Non-pigmented ciliary epithelial cell (primary cell): ENCODE data around the gene HKDC1.
A peak's percentile ranks its signal among the peaks of the same experiment; 100 is the strongest.

Experiments
- DNase-seq: peaks from one replicate; pipeline ENCODE4 v3.0.0-alpha.2; 2010; ENCODE audit warnings: low read depth

HKDC1 gene

DNA sequence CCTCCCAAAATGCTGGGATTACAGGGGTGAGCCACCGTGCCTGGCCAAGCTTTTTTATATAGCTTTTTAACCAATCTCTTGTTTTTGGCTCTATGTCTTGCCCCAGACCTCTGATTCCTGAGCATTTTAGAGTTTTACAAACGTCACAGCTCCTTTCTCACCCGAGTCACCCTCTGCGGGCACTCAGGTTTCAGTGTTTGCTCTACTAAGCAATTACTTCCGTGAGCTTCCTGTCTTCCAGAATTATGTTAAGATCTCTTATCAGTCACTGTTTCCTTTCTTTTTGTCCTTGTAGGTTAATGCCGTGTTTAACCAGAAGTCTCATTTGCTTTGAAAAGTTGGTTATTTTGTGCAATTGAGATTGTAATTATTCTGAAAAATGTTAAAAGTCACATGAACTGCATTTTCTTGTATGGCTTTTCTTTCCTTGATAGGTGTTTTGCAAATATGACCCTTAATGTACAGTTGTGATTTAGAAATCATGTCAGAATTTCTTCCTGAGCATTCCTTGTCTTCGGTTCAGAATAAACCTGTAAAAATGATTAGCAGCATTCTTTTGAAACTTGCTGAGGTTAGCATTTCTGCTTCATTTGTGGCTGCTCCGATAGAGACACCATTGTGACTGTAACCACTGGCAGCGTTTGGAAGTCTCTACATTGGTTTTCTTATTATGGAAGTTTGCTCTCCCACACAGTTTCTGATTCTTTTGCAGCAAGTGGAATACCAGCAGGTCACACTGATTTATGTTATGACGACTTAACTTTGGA is 4.5 kb upstream of the HKDC1 start:
- no peak for DNase-seq

DNA sequence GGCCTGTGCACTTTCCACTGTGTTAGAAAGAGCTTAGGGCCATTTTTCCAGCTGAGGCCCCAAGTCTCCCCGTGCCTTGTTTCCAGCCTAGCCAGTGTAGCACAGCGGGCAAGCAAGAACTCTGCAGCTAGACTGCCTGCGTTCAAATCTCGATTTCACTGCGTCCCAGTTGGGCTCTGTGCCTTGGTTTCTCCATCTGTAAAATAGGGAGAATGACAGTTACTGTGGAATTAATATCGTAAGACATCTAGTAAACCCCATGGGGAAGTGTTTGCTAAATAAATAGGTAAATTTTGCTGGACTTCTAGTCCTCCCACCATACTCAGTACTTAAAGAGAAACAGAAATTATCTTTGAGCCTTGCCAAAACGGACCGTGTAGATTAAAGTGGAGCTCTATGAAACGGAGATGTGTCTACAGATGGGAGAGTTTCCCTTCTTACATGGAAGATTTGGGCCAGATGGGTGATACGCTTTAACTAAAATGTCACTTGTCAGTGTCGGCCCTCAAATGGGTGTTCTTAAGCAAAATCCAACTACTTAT is 3.5 kb upstream of the HKDC1 start:
- DNase-seq = no peak

DNA sequence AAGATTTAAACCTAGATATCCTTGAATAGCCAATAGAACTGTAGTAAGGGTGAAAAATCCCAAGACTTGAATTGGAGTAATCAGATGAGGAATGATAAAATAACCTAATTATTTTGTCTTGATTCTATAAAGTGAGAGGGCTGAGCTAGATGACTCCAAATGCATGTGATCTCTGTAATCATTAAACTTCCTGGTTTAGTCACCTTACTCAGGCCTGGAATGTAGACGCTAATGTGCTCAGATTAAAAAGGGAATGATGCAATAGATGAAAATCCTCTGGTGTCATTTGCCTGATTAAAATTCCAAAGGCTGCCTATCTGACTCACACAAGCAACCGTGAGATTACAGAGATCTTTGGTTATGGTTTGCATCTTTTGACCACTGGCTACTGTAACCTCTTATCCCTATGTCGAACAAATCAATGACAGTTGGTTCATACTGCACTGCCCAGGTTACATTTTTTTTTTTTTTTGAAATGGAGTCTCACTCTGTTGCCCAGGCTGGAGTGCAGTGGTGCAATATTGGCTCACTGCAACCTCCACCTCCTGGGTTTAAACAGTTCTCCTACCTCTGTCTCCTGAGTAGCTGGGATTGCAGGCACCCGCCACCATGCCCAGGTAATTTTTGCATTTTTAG is 2.9 kb upstream of the HKDC1 start:
- peak; percentile 72 for DNase-seq

DNA sequence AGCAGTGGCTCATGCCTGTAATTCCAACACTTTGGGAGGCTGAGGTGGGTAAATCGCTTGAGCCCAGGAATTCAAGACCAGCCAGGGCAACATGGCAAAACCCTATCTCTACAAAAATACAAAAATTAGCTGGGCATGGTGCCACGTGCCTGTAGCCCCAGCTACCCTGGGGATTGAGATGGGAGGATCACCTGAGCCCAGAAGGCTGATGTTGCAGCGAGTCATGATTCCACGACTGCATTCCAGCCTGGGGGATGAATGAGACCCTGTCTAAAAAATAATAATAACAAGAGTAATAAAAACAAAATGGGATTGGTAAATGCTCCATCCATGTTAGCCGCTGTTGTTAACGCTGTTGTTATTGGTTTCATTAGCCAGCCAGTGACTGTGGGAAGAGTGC is 1.3 kb upstream of the HKDC1 start:
- no peak for DNase-seq

DNA sequence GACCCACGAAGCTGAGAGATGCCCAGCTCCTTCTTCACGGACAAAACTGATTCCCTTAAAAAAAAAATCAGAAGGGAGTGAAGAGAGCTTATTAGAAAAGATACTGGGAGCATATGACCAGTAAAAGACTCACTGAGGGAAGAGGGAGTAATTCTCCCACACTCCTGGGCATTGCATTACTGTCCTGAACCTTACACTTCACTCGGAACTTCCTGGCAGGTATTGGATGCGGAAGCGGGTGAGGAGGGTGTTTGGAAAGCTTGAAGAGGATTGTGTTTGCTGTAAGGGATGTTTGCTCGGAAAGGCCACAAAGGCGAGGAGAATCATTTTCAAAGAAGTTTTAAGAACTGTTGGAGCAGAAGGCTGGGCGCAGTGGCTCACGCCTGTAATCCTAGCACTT is 375 bp downstream of the HKDC1 start:
- DNase-seq = no peak

DNA sequence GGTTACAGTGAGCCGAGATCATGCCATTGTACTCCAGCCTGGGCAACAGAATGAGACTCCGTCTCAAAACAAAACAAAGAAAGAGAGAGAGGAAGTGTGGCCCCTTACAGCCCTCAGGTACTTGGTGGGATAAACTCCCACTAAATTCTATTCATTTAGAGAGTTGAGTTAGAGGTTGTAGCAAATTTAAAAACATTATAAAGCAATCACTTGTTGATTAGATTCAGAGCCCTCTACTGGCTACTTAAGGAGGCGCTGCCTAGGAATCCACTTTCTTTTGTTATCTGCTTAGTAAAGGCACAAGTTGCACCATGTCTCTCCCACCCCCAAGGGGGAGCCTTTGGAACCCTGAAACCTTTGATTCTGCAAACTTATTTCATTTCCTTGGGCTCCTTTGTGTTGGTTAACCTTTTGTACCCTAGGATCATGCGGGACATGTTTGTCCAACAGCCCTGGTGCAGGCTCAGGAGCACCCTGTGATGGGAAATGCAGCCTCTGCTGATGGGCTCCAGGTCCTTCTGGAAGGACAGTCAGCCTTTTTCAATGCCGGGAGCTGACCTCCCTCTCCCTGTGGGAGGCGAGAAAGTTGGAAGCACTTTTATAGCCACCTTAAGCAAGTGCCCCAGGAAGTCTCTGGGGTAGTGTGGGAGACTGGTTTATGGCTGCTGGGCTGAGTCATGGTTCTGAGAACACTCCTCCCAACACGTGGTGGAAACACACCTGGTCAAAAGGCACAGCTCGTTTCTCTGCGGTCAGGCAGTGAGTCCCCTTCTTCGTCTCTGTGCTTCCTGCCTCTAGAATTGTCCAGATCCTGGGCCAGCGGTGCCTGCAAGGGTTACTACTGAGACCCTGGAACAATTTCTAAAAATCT is 2.3 kb downstream of the HKDC1 start:
- no peak for DNase-seq

DNA sequence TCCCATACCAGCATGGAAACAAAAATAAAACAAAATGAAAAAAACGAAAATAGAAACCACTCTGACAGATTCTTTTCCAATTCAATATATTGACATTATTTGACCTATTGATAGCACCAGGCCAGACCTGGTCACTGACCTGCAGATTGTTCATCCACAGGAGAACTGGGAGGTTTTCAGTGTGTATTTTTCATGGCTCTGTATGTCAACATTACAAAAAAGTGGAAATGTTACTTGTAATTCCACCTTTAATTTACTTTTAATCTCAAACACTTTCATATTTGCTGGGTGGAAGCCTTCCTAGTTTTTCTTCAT is 2.9 kb downstream of the HKDC1 start:
- no peak for DNase-seq

- no peak for DNase-seq
Observed at GRCh38 chr10:69224862-69225657, 4.9 kb downstream of the HKDC1 start.

DNA sequence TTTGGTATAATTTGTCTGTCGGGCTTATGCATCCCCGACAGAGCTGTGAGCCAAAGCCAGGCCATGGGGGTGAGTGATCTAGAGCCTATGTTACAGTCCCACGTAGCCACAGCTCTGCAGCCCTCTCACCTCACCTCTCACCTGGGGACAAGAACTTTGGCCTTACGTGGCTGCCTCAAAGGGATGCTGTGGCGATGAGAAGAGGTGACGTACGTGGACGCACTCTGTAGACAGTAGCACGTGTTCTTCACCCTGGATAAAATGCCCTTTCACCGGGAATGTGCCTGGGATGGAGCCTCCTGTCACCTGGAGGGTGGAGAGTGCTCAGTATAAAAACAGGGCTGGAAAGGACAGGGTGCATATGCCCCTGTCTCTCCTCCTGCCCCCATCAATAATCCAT is 5.5 kb downstream of the HKDC1 start:
- DNase-seq = no peak

- no peak for DNase-seq
Observed at GRCh38 chr10:69226919-69227450, 6.9 kb downstream of the HKDC1 start.

DNA sequence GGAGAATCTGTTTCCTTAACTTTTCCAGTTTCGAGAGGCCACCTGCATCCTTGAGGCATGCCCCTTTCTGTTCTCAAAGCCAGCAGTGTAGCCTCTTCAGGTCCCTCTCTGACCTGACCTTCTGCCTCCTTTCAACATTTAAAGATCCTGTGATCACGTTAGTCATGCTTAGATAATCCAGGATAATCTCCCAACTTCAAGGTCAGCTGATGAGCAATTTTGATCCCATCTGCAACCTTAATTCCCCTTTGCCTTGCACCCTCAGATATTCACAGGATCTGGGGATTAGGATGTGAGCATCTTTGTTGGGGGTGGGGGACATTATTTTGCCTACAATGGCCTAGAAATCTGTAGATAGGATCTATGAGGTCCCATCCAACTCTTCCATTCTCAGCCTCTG is 8.0 kb downstream of the HKDC1 start:
- no peak for DNase-seq

DNA sequence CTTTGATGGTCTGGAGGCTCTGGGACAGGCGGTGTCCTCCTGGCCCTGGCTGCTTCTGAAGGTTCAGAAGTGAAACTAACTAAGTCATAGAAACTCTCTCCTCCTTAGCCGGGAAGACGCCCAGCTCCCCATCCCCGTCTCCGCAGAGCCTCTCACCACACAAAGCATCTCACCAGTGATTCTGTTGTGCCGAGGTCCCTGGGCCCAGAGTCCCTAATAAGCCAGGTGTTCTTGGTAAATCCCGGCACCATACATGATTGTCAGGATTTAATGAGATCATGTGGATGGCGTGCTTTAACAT is 9.4 kb downstream of the HKDC1 start:
- no peak for DNase-seq

- no peak for DNase-seq
Observed at GRCh38 chr10:69230128-69230527, 10.0 kb downstream of the HKDC1 start.

DNA sequence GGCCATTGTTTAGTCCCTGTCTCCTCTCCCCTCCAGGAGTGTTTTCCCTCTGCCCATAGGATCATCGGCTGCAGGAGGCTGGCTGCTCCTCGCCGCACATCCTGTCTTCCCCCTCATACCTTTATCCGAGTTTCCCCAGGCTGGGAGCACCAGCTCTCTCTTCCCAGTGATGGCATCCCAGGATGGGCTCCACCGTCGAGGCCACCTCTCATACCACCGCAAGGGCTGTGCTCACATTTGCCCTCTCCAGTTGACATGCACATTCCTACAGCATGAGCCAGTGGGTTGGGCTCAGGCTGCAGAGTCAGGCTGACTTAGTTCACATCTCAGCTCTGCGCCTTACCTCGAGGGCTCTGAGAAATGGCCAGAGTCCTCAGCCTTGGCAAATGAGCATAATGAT is 12.1 kb downstream of the HKDC1 start:
- peak; percentile 52 for DNase-seq

- DNase-seq = no peak
Observed at GRCh38 chr10:69232736-69233480, 12.8 kb downstream of the HKDC1 start.

DNA sequence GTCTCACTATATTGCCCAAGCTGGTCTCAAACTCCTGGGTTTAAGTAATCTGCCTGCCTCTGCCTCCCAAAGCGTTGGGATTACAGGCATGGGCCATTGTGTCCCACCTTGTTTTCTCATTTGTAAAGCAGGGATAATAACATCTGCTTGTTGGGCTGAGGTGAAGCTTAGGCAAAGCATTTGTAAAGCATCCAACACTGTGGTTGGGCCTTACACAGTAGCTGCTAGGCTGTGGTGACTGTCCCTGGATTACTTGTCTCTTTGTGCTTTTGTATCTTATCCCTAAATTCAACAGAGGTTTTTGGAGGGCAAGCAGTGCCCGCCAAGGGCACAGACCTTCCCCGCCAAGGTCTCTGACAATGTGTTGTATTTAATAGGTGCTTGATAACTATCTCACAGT is 14.3 kb downstream of the HKDC1 start:
- no peak for DNase-seq

GRCh38 chr10:69237528-69238159 is 17.5 kb downstream of the HKDC1 start:
- DNase-seq = no peak

DNA sequence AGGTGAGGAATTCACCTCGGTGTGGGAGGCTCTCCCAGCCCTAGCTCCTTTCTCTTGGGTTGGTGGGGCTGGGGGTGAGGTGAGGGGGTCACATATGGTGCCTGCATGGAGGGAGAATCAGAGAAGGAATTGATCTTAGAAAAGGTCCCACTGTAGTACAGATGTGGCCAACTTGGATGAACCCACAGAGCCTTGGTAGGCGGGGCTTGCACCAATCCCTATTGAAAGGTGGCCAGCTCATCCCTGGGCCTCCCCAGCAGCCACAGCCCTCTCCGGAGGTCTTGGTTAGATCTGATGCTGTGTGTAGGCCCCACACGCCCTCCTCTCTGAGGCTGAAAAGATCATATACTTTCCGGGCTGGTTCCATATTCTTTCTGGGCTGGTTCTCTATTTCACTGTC is 19.0 kb downstream of the HKDC1 start:
- no peak for DNase-seq

DNA sequence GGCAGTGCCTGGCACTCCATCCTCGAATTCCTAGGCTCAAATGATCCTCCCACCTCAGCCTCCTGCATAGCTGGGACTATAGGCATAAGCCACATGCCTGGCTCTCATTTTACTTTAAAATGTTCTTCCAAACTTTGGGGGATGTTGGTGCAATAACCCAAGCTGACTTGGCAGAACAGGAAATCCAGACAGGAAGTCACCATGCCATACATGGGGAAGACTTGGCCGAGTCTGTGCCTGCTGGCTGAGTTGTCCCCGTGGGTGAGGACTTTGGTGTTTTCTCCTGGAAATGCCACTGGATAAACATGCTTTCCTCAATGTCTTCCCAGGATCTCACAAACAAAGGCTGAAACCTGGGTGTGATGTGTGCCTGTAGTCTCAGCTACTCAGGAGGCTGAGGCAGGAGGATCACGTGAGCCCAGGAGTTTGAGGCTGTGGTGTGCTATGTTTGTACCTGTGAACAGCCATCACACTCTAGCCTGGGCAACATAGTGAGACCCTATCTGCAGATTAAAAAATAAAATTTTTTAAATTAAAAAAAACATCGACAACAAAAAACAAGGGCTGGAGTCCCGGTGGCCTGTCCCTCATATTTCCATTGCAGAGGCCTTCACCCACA is 19.8 kb downstream of the HKDC1 start:
- DNase-seq = no peak

GRCh38 chr10:69240455-69240854 is 20.3 kb downstream of the HKDC1 start:
- no peak for DNase-seq
